Thyroid gland (tissue), 4 donors: ENCODE data around the gene POLE4. TPM values are rescaled to one million over a fixed set of nuclear protein-coding genes. Genes with fewer than 3 reads are reported as not detected.

ENCODE experiments used
- DNase-seq, 2 donors: peaks; one replicate each; pipeline ENCODE4 v3.0.0-alpha.2; 2019
- H3K27ac ChIP-seq, 3 donors: fragments of 200-600 bp; sonication (generic); 1 replicate in 2 of 3; 2 replicates in 1 of 3; pipeline ENCODE4 v1.5.1; 2016 to 2019; ENCODE audit warnings: mild to moderate bottlenecking in 1 of 3, moderate library complexity in 1 of 3
- H3K27me3 ChIP-seq: fragments of 200-600 bp; sonication (generic); one replicate; pipeline ENCODE4 v1.5.1; 2019
- H3K36me3 ChIP-seq, 2 donors: fragments of 200-600 bp; sonication (generic); one replicate each; pipeline ENCODE4 v1.5.1; 2016 to 2019
- H3K4me1 ChIP-seq, 2 donors: fragments of 200-600 bp; sonication (generic); one replicate each; pipeline ENCODE4 v1.5.1; 2017 to 2019
- H3K4me3 ChIP-seq, 3 donors: fragments of 200-600 bp; sonication (generic); replicated peaks in 1 of 3; 1 replicate in 2 of 3; 2 replicates in 1 of 3; pipeline ENCODE4 v1.5.1; 2016; ENCODE audit warnings: mild to moderate bottlenecking in 1 of 3
- H3K9me3 ChIP-seq: fragments of 200-600 bp; sonication (generic); one replicate; pipeline ENCODE4 v1.5.1; 2017
- POLR2A ChIP-seq, 2 donors: fragments of 450-650 bp; IDR thresholded peaks; one replicate each; pipeline ENCODE4 v1.6.1; 2017; ENCODE audit warnings: antibody characterized with exemption in 2 of 2, mild to moderate bottlenecking in 2 of 2, moderate library complexity in 1 of 2
- WGBS, 2 donors: methylation state at CpG; one replicate each; pipeline ENCODE4 v1.1.5; 2017; 5-methylcytosine and 5-hydroxymethylcytosine counted together
- intact Hi-C: fragments of 100-400 bp; cut with DNase I; formaldehyde crosslinking; loops from one replicate; pipeline ENCODE4 v1.15.1; 2023
- total RNA-seq, 4 donors: library from RNA; depleted of rRNA; stranded (reverse); fragments of >200 nt; gene quantifications; one replicate each; pipeline ENCODE4 v1.2.3, GENCODE V29; 2016
- TF ChIP-seq, protein P1 (sequence below), 6 experiments: fragments of 200-600 bp in 3 of 6; fragments of 450-650 bp in 3 of 6; sonication (generic) in 3 of 6; IDR thresholded peaks; one replicate each; pipeline ENCODE4 v1.5.1; 2016 to 2019; ENCODE audit warnings: antibody characterized with exemption in 6 of 6, mild to moderate bottlenecking in 2 of 6, inconsistent platforms in 1 of 6, moderate library complexity in 1 of 6

The POLE4 gene, protein sequence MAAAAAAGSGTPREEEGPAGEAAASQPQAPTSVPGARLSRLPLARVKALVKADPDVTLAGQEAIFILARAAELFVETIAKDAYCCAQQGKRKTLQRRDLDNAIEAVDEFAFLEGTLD
- 10 to 100 TPM; 18.1 to 37.6 (median 26.6) TPM for total RNA-seq

DNA sequence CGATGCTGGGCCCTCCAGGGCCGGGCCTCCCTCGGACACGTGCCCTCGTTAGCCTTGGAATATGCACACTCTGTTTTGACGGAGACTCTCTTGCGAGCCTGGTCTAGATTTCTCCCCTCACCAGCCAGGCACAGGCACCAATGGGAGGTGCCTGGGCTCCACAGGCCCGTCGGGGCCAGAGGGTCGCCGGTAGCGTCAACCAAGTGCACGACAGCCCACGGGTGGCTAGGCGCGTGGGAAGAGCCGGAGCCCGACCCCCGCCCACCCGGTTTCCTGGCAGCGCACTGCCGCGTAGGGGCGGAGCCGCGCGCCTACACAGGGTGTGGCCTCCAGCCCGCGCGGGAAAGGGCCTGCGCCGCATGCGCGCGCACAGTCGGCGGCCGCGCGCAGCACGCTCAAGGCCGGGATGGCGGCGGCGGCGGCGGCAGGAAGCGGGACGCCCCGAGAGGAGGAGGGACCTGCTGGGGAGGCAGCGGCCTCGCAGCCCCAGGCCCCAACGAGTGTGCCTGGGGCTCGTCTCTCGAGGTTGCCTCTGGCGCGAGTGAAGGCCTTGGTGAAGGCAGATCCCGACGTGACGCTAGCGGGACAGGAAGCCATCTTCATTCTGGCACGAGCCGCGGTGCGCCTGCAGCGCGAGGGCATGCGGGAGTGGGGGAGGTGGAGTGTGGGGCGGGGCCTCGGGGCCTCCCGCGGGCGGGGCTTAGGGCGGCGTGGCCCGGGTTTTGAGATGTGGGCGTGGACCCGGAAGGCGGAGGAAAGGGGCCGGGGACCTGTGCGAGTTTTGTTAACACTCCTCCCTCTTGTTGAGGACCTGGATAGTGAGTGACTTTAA lies at the start of gene POLE4:
Gene POLE4 (plus strand): TSS at position 370 of the 832 bp plus-strand sequence. CDS start 37 bp downstream, at position 407.
- TF ChIP-seq POLR2A (IDR thresholded peaks at IDR 0.05), result peak; percentile 41 to 88
- TF ChIP-seq, protein P1, sequence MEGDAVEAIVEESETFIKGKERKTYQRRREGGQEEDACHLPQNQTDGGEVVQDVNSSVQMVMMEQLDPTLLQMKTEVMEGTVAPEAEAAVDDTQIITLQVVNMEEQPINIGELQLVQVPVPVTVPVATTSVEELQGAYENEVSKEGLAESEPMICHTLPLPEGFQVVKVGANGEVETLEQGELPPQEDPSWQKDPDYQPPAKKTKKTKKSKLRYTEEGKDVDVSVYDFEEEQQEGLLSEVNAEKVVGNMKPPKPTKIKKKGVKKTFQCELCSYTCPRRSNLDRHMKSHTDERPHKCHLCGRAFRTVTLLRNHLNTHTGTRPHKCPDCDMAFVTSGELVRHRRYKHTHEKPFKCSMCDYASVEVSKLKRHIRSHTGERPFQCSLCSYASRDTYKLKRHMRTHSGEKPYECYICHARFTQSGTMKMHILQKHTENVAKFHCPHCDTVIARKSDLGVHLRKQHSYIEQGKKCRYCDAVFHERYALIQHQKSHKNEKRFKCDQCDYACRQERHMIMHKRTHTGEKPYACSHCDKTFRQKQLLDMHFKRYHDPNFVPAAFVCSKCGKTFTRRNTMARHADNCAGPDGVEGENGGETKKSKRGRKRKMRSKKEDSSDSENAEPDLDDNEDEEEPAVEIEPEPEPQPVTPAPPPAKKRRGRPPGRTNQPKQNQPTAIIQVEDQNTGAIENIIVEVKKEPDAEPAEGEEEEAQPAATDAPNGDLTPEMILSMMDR (IDR thresholded peaks at IDR 0.05), result no peak
- Histone ChIP-seq H3K27ac (peak within 1 kb of the TSS; percentile 73 to 93 (median 76)), H3K36me3 (no peaks in the 10 kb centered on the region), H3K27me3 (no peaks in the 10 kb centered on the region), H3K4me1 (peaks cover 7% of the 10 kb centered on the region in 2 donors), H3K4me3 (peak within 1 kb of the TSS; percentile 33 to 56 (median 33)), H3K9me3 (no peaks in the 10 kb centered on the region)
- WGBS, 2 donors, result 4 to 5% methylated on average over 15 to 18 of the region's 81 CpGs
- intact Hi-C loops, result no loop called here
- peak; percentile 92 to 94 for DNase-seq

DNA sequence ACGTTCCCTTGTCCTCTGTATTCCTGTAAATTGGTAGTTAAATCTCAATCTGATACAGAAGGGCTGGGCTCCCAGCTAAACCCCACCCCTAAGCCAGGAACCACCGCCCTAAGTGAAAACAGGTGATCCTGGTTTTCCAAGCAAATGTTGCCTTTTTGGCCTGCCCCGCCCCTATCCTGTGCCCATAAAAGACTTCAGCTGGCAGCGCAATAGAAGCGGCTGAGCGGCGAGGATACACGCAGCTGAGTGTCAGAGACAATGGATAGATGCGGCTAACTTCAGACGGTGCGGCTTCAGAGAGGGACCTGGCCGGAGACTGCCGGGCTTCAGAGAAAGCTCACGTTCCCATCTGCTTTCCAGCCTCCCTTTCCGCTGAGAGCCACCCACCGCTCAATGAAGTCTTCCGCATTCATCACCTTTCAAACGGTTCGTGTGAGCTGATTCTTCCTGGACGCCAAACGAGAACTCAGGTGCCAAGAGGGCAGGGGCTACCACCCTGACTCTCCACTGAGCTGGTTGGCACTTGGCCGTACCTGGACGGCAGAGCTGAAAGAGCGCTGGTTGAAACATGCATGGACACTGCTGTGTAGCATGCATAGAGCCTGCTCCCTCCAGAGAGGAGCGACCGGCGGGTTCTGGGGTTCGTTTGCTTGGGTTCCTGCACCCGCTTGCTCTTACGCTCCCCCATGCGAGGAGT lies 49.5 kb upstream of the POLE4 start:
- Histone ChIP-seq H3K9me3 (no peaks in the 10 kb centered on the region), H3K4me1 (peaks cover 0 to 5% of the 10 kb centered on the region in 2 donors), H3K27ac (no peak overlapping the region), H3K36me3 (no peaks in the 10 kb centered on the region), H3K4me3 (no peak overlapping the region), H3K27me3 (no peaks in the 10 kb centered on the region)
- WGBS, 2 donors, result 30 to 43% methylated on average over 29 to 31 of the region's 31 CpGs
- peak; percentile 12 to 13 for DNase-seq
- TF ChIP-seq POLR2A (IDR thresholded peaks at IDR 0.05), result no peak
- TF ChIP-seq, protein P1 (IDR thresholded peaks at IDR 0.05), result no peak
- intact Hi-C loops, result no loop called here

DNA sequence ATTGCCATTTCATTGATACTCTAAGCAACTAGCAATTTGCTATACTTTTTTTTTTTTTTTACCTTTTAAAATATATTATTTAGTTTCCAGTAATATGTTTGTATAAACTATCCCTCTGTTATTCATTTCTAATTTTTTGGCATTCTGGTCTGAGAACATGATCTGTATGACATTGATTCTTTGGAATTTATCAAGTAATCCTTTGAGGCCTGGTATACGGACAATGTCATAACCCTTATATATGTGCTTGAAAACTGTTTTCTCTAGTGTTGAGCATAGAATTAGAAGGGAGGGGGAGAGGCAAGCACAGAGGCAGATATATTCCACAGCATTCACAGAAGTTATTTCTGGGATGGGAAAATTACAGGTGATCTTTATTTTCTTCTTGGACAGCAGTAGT lies 48.2 kb upstream of the POLE4 start:
- intact Hi-C loops, result no loop called here
- Histone ChIP-seq H3K36me3 (no peaks in the 10 kb centered on the region), H3K27me3 (no peaks in the 10 kb centered on the region), H3K27ac (no peak overlapping the region), H3K4me1 (peaks cover 0 to 5% of the 10 kb centered on the region in 2 donors), H3K4me3 (no peak overlapping the region), H3K9me3 (no peaks in the 10 kb centered on the region)
- WGBS, 2 donors, result 94 to 95% methylated on average over 1 of the region's 1 CpG
- DNase-seq, result no peak
- TF ChIP-seq POLR2A (IDR thresholded peaks at IDR 0.05), result no peak
- TF ChIP-seq, protein P1 (IDR thresholded peaks at IDR 0.05), result no peak

DNA sequence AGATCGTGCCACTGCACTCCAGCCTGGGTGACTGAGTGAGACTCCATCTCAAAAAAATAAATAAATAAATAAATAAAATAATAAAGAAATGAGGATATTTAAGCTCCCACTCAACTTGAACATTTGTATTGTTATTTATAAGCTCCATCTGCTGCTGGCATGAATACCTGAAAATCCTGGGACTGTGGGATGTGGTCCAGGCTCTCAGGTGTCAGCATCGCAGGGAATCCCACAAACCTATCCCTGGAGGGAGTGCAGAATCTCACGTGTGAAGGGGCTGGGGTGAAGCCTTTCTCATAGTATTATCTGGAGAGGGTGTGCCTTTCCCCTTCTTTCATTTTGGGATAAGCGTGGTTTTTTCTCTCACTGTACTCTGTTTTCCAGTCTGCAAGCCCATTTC lies 47.4 kb upstream of the POLE4 start:
- peaks cover 0 to 5% of the 10 kb centered on the region in 2 donors for H3K4me1 ChIP-seq
- no peak for DNase-seq
- 58 to 69% methylated on average over 4 of the region's 4 CpGs for WGBS, 2 donors
- intact Hi-C loops, result no loop called here
- no peak overlapping the region for H3K27ac ChIP-seq
- H3K4me3 ChIP-seq, result no peak overlapping the region
- no peaks in the 10 kb centered on the region for H3K9me3 ChIP-seq
- no peak for TF ChIP-seq POLR2A (IDR thresholded peaks at IDR 0.05)
- TF ChIP-seq, protein P1 (IDR thresholded peaks at IDR 0.05), result no peak
- H3K36me3 ChIP-seq, result no peaks in the 10 kb centered on the region
- no peaks in the 10 kb centered on the region for H3K27me3 ChIP-seq
